Heart right ventricle (tissue), 16 donors: ENCODE results near the gene PPM1B. TPM values are rescaled to one million over a fixed set of nuclear protein-coding genes. Genes with fewer than 3 reads are reported as not detected.

Experiments
- ATAC-seq, 8 donors: fragments of 200-7000 bp; cut with Tn5 transposase; one replicate each; pipeline ENCODE4 v1.9.1; 2020; ENCODE audit warnings: mild to moderate bottlenecking in 8 of 8, moderate library complexity in 8 of 8, moderate number of reproducible peaks in 1 of 8
- DNase-seq, 2 donors: peaks; one replicate each; pipeline ENCODE4 v3.0.0-alpha.2; 2020
- H3K27ac ChIP-seq, 10 donors: fragments of 200-600 bp; sonication (generic) in 2 of 10; one replicate each; pipeline versions ENCODE4 v1.5.0 to v1.8.0; 2020 to 2022; ENCODE audit warnings: mild to moderate bottlenecking in 3 of 10
- H3K27me3 ChIP-seq, 7 donors: fragments of 200-600 bp; one replicate each; pipeline ENCODE4 v1.8.0; 2021 to 2022; ENCODE audit warnings: mild to moderate bottlenecking in 2 of 7
- H3K36me3 ChIP-seq, 9 donors: fragments of 200-600 bp; sonication (generic) in 1 of 9; one replicate each; pipeline versions ENCODE4 v1.5.0 to v1.8.0; 2020 to 2022; ENCODE audit warnings: mild to moderate bottlenecking in 2 of 9
- H3K4me1 ChIP-seq, 9 donors: fragments of 200-600 bp; sonication (generic) in 1 of 9; one replicate each; pipeline versions ENCODE4 v1.5.0 to v1.8.0; 2020 to 2022; ENCODE audit warnings: mild to moderate bottlenecking in 4 of 9
- H3K4me3 ChIP-seq, 10 donors: fragments of 200-600 bp; sonication (generic) in 2 of 10; one replicate each; pipeline versions ENCODE4 v1.5.0 to v1.8.0; 2020 to 2022; ENCODE audit warnings: mild to moderate bottlenecking in 7 of 10, moderate library complexity in 2 of 10
- H3K9me3 ChIP-seq, 11 donors: fragments of 200-600 bp in 10 of 11; sonication (generic) in 2 of 11; one replicate each; pipeline versions ENCODE4 v1.5.0 to v1.8.0; 2013 to 2022; ENCODE audit warnings: mild to moderate bottlenecking in 2 of 11, control low read depth in 1 of 11, moderate library complexity in 1 of 11
- CTCF ChIP-seq, 9 donors: fragments of 200-600 bp; sonication (generic) in 2 of 9; IDR thresholded peaks; one replicate each; pipeline versions ENCODE4 v1.5.0 to v1.8.0; 2021 to 2022; ENCODE audit warnings: antibody characterized with exemption in 9 of 9, mild to moderate bottlenecking in 5 of 9, moderate library complexity in 1 of 9
- WGBS, 2 donors: extraction: QIAGEN DNeasy Blood & Tissue Kit; methylation state at CpG; one replicate each; pipeline ENCODE4 v1.1.7; 2013; ENCODE audit warnings: inconsistent platforms in 1 of 2; 5-methylcytosine and 5-hydroxymethylcytosine counted together
- intact Hi-C, 10 donors: fragments of 100-400 bp; cut with DNase I; formaldehyde crosslinking; loops; one replicate each; pipeline versions ENCODE4 v1.11.1 to v1.14.2; 2022
- polyA plus RNA-seq, 2 donors: library from polyadenylated mRNA; stranded (reverse); fragments of 200-250 nt; gene quantifications; one replicate each; pipeline ENCODE4 v1.2.3, GENCODE V29; 2013
- total RNA-seq, 10 donors: library from RNA; stranded (reverse); fragmentation: NEBNext Ultra II Directional in 3 of 10; extraction: Animal tissue kit (Norgen Biotek cat#: 25700) in 3 of 10; gene quantifications; one replicate each; pipeline versions ENCODE4 v1.2.1 to v1.2.4, GENCODE V29; 2021 to 2023
- donor health status: Arrhythmogenic right ventricular cardiomyopathy.
- donor health status: ischemic (EF 13 %, LVEDD 7.1; RV severe dilation, severe dysfunction).
- donor health status: healthy with polysubstance abuse.
- donor health status: DM: no; HTN: yes; CAD: no.
- donor health status: DM: no; HTN: no; CAD: no.
- donor health status: ischemic (EF 25% LVEDD 6.9; RV normal size, moderate dysfunction).
- donor health status: ischemic (EF 25% LVEDD 5.7; RV mildly dilated, moderate dysfunction).
- donor health status: healthy.
- donor health status: DM: yes; HTN: yes; CAD: no.
- donor health status: Ischemic cardiomyopathy.
- donor health status: ischemic (EF 35%, LVEDD 5.7; RV mildly dilated, moderate dysfunction).
- donor health status: nonischemic (EF 11% LVEDD 7.7; RV severe dilation, severe dysfunction).
- donor health status: DM: yes; HTN: yes; CAD: no.
- donor health status: PGD.
- donor health status: ischemic (EF 29% LVEDD 5.4; RV normal size, mild dysfunction).
- donor health status: nonischemic (EF 23%, LVEDD 6.1; RV moderate dilation, normal function).

PPM1B gene
- total and polyA plus RNA-seq, 12 donors: 20.7 to 69.5 (median 55.2) TPM

GRCh38 chr2:44137048-44137447 is 31.6 kb upstream of the PPM1B start:
- H3K4me1 ChIP-seq: peaks cover 0 to 10% (median 0%) of the 10 kb centered on the region in 9 donors
- intact Hi-C loops: no loop called here
- 90 to 92% methylated on average over 4 of the region's 4 CpGs for WGBS, 2 donors
- no peaks in the 10 kb centered on the region for H3K9me3 ChIP-seq
- no peak overlapping the region for H3K4me3 ChIP-seq
- H3K36me3 ChIP-seq: no peaks in the 10 kb centered on the region
- H3K27ac ChIP-seq: no peak overlapping the region
- no peak for ATAC-seq
- no peak for DNase-seq
- no peaks in the 10 kb centered on the region for H3K27me3 ChIP-seq
- no peak for TF ChIP-seq CTCF (IDR thresholded peaks at IDR 0.05)

GRCh38 chr2:44137872-44138551 is 30.7 kb upstream of the PPM1B start:
- WGBS, 2 donors: 83 to 85% methylated on average over 4 of the region's 4 CpGs
- TF ChIP-seq CTCF (IDR thresholded peaks at IDR 0.05): no peak
- ATAC-seq (no peak), DNase-seq (no peak)
- no peak overlapping the region for H3K4me3 ChIP-seq
- H3K4me1 ChIP-seq: peaks cover 0 to 10% (median 0%) of the 10 kb centered on the region in 9 donors
- H3K27ac ChIP-seq: no peak overlapping the region
- intact Hi-C loops: no loop called here
- no peaks in the 10 kb centered on the region for H3K27me3 ChIP-seq
- H3K9me3 ChIP-seq: no peaks in the 10 kb centered on the region
- no peaks in the 10 kb centered on the region for H3K36me3 ChIP-seq

GRCh38 chr2:44139741-44140140 is 28.9 kb upstream of the PPM1B start:
- Histone ChIP-seq H3K27ac (no peak overlapping the region), H3K4me3 (no peak overlapping the region), H3K4me1 (peaks cover 0 to 10% (median 0%) of the 10 kb centered on the region in 9 donors), H3K36me3 (no peaks in the 10 kb centered on the region), H3K9me3 (no peaks in the 10 kb centered on the region), H3K27me3 (no peaks in the 10 kb centered on the region)
- DNase-seq (no peak), ATAC-seq (no peak)
- 83 to 91% methylated on average over 1 of the region's 1 CpG for WGBS, 2 donors
- intact Hi-C loops: no loop called here
- no peak for TF ChIP-seq CTCF (IDR thresholded peaks at IDR 0.05)

GRCh38 chr2:44142306-44142705 is 26.4 kb upstream of the PPM1B start:
- no peak for ATAC-seq
- Histone ChIP-seq H3K4me1 (no peaks in the 10 kb centered on the region), H3K4me3 (no peak overlapping the region), H3K27ac (no peak overlapping the region), H3K27me3 (no peaks in the 10 kb centered on the region), H3K9me3 (no peaks in the 10 kb centered on the region), H3K36me3 (no peaks in the 10 kb centered on the region)
- intact Hi-C loops: no loop called here
- DNase-seq: no peak
- no peak for TF ChIP-seq CTCF (IDR thresholded peaks at IDR 0.05)
- WGBS, 2 donors: 76 to 79% methylated on average over 1 of the region's 1 CpG
